GM18867 (cell line): ENCODE measurements around the gene DAZAP1.

Experiments used
- ATAC-seq: cut with Tn5 transposase; IDR thresholded peaks from one replicate; pipeline ENCODE4 v1.9.1; 2021; ENCODE audit warnings: mild to moderate bottlenecking, moderate library complexity; ENCODE audit not compliant: unreplicated experiment

The DAZAP1 gene

DNA sequence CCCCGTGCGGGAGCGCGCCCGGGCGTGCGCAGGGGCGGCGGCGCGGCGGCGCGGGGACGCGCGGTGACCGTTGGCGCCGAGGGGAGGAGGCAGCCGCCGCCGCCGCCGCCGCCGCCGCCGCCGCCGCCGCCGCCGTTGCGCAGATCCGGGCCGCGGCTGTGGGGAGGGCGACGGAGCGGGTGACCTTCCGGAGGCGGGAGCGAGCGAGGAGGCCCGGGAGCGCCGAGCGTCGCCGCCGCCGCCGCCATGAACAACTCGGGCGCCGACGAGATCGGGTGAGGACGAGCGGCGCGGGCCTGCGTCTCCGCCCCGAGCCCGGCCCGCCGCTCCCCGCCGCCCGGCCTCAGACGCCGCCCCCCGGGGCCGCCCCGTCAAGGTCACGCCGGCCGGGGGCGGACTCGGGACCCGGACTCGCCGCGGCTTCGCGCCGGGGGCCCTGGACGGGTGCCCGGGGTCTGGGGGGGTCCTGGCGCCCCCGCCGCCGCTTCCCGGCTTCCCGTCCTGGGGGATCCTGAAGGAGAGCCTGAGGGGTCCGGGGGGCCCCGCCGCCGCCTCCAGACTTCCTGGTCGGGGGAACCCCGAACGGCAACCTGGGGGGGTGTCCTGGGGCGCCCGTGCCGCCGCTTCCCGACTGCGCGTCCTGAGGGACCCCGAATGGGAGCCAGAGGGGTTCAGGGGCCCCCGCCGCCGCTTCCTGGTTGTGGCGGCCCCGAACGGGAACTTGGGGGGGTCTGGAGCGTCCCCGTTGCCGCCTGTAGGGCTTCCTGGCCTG is at the start of gene DAZAP1:
TSS of gene DAZAP1 (plus strand) at position 59 of the 772 bp plus-strand sequence. CDS start at position 247, 188 bp downstream.
- peak; percentile 29 for ATAC-seq

DNA sequence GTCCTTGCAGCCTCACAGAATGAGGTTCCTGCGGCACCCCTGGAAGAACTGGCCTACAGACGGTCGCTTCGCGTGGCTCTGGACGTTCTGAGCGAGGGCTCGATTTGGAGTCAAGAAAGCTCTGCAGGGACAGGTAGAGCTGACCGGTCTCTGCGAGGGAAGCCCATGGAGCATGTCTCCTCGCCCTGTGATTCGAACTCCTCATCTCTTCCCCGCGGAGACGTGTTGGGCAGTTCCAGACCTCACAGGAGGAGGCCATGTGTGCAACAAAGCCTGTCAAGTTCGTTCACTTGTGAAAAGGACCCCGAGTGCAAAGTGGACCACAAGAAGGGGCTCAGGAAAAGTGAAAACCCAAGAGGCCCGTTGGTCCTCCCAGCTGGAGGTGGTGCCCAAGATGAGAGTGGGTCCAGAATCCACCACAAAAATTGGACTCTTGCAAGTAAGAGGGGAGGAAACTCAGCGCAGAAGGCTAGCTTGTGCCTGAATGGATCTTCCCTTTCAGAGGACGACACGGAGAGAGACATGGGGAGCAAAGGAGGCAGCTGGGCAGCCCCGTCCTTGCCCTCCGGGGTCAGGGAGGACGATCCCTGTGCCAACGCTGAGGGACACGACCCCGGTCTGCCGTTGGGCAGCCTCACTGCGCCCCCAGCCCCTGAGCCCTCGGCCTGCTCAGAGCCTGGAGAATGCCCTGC is 47.1 kb upstream of the DAZAP1 start:
- ATAC-seq = no peak

DNA sequence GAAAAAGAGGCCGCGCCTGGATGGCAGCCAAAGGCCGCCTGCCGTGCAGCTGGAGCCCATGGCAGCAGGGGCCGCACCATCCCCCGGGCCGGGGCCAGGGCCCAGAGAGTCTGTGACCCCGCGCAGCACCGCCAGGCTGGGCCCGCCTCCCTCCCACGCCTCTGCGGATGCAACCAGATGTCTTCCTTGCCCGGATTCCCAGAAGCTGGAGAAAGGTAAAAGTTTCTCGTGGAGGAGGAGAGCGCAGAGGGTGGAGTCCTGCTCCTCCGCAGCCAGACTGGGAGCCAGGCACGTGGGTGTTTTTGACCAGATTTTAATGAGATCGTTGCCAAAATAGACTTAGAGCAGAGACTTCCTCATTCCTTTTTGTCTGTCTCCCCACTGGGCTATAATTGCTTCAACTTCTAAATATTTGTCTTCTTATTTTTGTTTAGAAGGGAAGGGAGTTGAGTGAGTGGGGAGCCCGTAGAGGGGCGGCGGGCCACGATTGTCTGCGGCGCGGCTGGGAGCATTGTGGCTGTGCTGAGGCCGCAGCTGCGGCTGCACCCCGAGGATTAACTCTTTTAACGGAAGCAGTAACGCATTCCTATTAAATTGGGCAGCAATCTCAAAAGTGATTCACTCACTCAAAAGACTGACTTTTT is 46.4 kb upstream of the DAZAP1 start:
- no peak for ATAC-seq

DNA sequence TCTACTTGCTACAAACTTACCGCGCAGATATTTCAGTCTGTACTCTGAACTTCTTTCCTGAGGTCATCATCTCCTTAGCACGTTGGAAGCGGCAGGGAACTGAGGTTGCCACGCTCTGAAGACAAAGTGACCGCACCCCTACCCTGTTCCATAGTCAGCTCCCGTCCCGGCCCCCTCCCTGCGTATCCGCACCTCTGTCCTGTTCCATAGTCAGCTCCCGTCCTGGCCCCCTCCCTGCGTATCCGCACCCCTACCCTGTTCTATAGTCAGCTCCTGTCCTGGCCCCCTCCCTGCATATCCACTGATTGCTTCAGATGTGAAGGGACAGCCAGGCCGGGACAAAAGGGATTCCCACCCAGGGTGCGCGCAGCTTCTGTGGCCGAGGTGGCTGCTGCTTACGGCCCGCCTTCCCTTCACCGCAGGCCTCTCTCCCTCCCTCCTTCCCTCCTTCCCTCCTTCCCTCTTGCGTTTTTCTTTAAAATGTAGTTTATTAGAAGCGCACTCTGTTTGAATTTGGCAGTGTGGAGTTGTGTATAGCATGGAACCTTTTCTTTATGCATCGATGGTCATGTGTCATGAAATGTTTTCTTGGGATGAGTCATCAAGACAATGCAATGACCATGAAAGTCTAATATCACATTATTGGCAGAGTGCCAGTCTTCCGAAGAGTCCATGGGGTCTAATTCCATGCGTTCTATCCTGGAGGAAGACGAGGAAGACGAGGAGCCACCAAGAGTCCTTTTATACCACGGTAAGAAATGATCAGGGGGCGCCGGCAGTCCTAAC is 45.6 kb upstream of the DAZAP1 start:
- ATAC-seq = no peak

GRCh38 chr19:1362387-1363257 is 44.8 kb upstream of the DAZAP1 start:
- no peak for ATAC-seq

- ATAC-seq = no peak
Measured at GRCh38 chr19:1363599-1363998, 43.8 kb upstream of the DAZAP1 start.

DNA sequence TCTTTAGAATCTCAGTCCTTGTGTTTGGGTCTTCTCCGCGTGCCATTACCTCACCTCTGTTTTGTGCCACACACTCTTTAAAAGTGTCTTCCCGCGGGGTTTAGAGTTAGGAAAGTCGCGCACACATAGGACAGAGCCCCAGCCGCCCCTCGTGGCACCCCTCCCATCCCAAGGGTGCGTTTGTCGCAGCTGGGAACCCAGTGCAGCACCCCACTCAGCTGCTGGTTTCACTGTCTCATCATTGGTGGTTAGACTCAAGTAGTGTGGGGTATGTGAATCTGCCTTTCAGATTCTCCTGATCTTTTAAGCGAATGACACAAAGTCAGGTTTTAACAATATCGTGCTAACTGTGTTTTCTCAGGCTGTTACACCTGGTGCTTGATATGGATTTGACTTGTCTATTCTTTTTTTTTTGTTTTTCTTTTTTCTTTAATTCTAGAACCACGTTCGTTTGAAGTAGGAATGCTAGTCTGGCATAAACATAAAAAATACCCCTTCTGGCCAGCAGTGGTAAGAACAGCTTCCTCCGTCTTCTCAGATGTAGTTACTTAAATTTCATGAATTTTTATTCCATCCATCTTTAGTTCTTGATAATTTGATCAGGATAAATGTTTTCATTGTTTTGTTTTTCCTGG is 43.2 kb upstream of the DAZAP1 start:
- ATAC-seq = no peak

DNA sequence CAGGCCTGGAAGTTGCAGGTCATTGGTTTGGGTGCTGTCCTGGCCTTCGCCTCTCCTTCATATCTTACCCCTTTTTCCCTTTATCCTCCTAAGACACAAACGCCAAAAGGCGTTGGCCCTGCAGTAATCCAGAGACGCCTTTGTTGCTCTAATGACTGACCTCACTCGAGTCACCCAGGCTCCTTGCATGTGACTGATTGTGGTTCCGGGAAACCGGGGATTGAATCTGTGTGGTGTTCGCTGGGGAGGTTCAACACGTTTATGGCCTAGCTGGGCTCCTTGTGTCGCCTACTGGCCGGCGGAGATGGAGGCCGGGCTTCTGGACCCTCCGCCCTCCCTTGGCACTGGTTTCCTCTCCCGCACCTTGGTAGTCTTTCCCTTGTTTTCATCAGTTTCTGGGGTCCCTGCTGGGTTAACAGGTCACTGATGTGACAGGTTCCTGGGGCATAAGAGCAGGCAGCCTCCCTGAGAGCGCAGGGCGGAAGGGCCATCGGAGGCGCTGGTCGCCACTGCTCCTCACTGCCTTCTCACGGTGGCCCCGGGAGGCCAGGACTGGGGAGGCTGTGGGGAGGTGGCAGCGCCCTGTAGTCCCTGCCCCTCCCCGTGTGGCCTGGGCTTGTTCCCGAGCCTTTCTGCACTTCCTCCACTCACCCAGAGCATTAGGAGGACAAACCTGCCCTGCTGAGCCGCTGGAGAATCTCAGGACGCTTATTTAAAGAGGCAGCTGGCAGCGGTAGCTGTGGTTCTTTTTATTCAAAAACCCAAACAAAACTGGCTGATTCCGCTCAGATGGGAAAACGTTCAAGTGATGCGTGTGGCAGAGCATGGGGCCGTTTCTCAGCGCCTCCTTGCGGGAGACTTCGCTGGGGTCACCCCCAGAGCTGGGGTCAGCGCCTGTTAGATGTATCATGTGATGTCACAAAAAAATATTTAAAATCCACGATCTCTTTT is 41.8 kb upstream of the DAZAP1 start:
- ATAC-seq = no peak

DNA sequence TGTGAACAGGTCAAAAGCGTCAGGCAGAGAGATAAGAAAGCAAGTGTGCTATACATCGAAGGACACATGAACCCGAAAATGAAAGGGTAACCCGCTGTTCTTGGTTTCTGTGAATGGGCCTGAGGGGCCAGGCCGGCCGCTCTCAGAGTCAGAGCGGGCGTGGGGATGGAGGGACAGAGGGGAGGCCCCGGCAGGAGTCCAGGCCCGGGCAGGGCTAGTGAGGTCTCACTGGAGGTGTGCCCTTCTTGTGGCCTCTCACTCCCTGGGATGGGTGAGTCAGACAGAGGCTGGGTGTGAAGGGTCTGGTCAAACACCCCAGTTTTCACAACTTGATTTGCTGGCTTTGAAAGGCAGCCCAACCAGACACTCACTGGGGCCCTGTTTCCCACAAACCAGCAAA is 41.1 kb upstream of the DAZAP1 start:
- ATAC-seq = no peak

- ATAC-seq = no peak
Measured at GRCh38 chr19:1366899-1367870, 40.2 kb upstream of the DAZAP1 start.

DNA sequence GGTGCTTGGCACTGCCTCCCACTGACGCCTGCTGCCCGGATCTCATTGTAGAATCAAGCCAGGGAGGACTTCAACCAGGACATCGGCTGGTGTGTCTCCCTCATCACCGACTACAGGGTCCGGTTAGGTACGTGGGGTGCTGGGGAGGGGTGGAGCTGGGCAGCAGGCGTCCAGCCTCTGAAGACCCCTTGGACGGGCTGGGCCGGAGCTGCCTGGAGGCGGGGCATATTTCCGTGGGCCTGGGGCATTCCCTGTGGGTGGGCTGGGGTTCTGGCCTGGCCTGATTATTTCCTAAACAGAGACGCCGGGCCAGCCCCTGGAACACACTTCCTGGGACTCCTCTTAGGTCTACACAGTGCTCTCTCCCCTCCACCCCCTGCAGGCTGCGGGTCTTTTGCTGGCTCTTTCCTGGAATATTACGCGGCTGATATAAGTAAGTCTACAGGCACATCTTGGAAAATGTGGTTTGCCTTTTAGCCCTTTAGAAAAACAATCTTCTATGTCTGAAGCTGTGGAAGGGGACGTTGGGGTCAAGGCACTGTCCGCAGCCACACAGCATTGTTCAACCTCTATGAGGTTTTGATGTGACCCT is 38.1 kb upstream of the DAZAP1 start:
- ATAC-seq = no peak

GRCh38 chr19:1370579-1371361 is 36.6 kb upstream of the DAZAP1 start:
- ATAC-seq = no peak

GRCh38 chr19:1373042-1373533 is 34.3 kb upstream of the DAZAP1 start:
- no peak for ATAC-seq

DNA sequence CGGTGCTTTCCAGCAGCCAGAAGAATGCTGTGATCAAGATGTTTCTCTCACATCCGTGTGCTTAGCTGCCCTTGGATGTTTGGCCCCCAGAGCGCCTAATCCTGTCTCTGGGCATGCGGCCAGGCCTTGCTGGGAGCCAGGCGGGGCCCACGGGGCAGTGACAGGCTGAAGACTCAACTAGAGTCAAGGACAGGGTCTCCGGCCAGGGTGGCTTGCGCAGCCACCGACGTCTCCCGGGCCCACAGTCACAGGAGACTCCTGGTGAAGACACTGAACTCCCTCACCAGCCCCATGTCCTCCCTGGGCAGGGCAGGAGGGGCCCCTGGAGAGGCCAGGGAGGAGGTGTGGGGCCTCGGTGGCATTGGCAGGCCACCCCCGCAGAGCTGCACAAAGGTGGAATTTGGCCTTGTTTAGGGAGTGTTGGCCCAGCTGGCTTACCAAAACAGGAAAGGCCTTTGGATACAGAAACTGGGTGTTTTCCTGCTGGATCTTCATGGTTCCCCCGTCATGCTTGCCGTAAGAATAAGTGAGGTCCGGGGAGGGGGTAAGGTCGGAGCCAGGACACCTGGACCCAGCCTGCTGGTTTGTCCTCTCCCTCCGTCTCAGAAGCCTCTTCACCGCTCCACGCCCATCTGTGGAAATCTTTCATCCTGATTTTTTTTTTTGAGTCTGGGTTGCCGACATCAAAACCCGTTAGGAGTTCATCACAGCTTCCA is 33.7 kb upstream of the DAZAP1 start:
- ATAC-seq = no peak

- no peak for ATAC-seq
Measured at GRCh38 chr19:1374250-1374577, 33.2 kb upstream of the DAZAP1 start.

DNA sequence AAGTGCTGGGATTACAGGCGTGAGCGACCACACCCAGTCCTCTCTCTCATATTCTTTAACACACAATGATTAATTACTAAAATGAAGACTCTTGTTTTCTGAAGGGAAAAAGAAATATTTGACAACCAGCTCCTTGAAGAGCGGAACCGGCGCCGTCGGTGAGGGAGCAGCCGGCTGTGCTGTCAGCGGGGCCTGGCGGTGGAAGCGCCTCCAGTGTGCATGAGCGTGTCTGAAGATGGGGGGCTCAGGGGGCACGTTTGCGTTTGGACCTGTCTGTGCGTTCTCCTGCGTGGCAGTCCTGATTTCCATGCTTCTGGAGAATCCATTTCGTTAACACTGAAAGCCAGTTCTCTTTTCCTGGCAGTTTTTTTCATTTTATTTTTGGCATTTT is 31.0 kb upstream of the DAZAP1 start:
- ATAC-seq = no peak
